GM10266 (cell line): ENCODE measurements around the gene TBL1X.

Experiments used
- DNase-seq: peaks from one replicate; pipeline ENCODE4 v3.0.0; 2012; ENCODE audit errors: extremely low spot score
- CTCF ChIP-seq: IDR thresholded peaks from 2 replicates; pipeline ENCODE4 v1.5.1; 2012; ENCODE audit warnings: mild to moderate bottlenecking, low read depth; ENCODE audit not compliant: control insufficient read depth, insufficient read depth; ENCODE audit errors: missing control alignments

TBL1X gene

GRCh38 chrX:9498236-9498635 is 33.4 kb downstream of the TBL1X start:
- DNase-seq: no peak
- no peak for TF ChIP-seq CTCF

- no peak for TF ChIP-seq CTCF
- DNase-seq: no peak
These were observed 35.7 kb downstream of the TBL1X start for GRCh38 chrX:9500584-9500983.

GRCh38 chrX:9501362-9501761 is 36.5 kb downstream of the TBL1X start:
- TF ChIP-seq CTCF: no peak
- no peak for DNase-seq

- TF ChIP-seq CTCF: no peak
- no peak for DNase-seq
These were observed 38.4 kb downstream of the TBL1X start for GRCh38 chrX:9503261-9503660.

GRCh38 chrX:9510366-9510765 is 45.5 kb downstream of the TBL1X start:
- TF ChIP-seq CTCF: no peak
- no peak for DNase-seq

GRCh38 chrX:9510980-9511379 is 46.1 kb downstream of the TBL1X start:
- DNase-seq: no peak
- TF ChIP-seq CTCF: no peak

- no peak for DNase-seq
- no peak for TF ChIP-seq CTCF
These were observed 50.6 kb downstream of the TBL1X start for GRCh38 chrX:9515489-9515888.
